WTC11 (cell line): ENCODE data around the gene COLEC12. TPM values are rescaled to one million over a fixed set of nuclear protein-coding genes. Genes with fewer than 3 reads are reported as not detected.

Source experiments
- ATAC-seq: fragments of 200-7000 bp; cut with Tn5 transposase; 2 replicates; pipeline ENCODE4 v1.10.0; 2021; ENCODE audit warnings: mild to moderate bottlenecking, moderate library complexity
- CTCF ChIA-PET: fragments of 300-600 bp; sonication (Branson Sonifier 250); formaldehyde crosslinking; loops from one replicate; lab custom pipeline; 2021; ENCODE audit warnings: antibody characterized with exemption; lab: Charles Lee
- POLR2A ChIA-PET: fragments of 350-600 bp; sonication (Branson Sonifier 250); formaldehyde crosslinking; loops from one replicate; lab custom pipeline; 2021; ENCODE audit warnings: antibody characterized with exemption; lab: Charles Lee
- DNase-seq: peaks from one replicate; pipeline ENCODE4 v3.0.0; 2021; ENCODE audit warnings: low spot score
- H3K27ac Mint-ChIP-seq: 2 replicates; pipeline ENCODE4 v1.8.0; 2021; ENCODE audit warnings: mixed read lengths
- H3K27me3 Mint-ChIP-seq: 2 replicates; pipeline ENCODE4 v1.8.0; 2021; ENCODE audit warnings: low read depth, mild to moderate bottlenecking, moderate library complexity, mixed read lengths
- H3K36me3 Mint-ChIP-seq: 2 replicates; pipeline ENCODE4 v1.8.0; 2021; ENCODE audit warnings: mixed read lengths
- H3K4me1 Mint-ChIP-seq: 2 replicates; pipeline ENCODE4 v1.8.0; 2022; ENCODE audit warnings: mixed read lengths
- H3K4me3 Mint-ChIP-seq: 2 replicates; pipeline ENCODE4 v1.8.0; 2021; ENCODE audit warnings: mild to moderate bottlenecking, moderate library complexity, mixed read lengths
- H3K9me3 Mint-ChIP-seq: 2 replicates; pipeline ENCODE4 v1.8.0; 2021; ENCODE audit warnings: mixed read lengths
- AFF4 ChIP-seq: sonication (generic); formaldehyde crosslinking; IDR thresholded peaks from 2 replicates; pipeline ENCODE4 v1.8.1; 2023; ENCODE audit warnings: mild to moderate bottlenecking, missing genetic modification reagents, borderline replicate concordance
- ATF2 ChIP-seq: sonication (generic); formaldehyde crosslinking; IDR thresholded peaks from 2 replicates; pipeline ENCODE4 v1.8.1; 2022; ENCODE audit warnings: low read depth, missing genetic modification reagents, borderline replicate concordance
- FOXP1 ChIP-seq: sonication (generic); formaldehyde crosslinking; IDR thresholded peaks from 2 replicates; pipeline ENCODE4 v1.8.0; 2022; ENCODE audit warnings: missing genetic modification reagents, mild to moderate bottlenecking, moderate library complexity, borderline replicate concordance
- GABPB1 ChIP-seq: sonication (generic); formaldehyde crosslinking; IDR thresholded peaks from 2 replicates; pipeline ENCODE4 v1.8.1; 2023; ENCODE audit warnings: mild to moderate bottlenecking, missing genetic modification reagents
- HMGA2 ChIP-seq: fragments of 250-450 bp; sonication (Bioruptor Pico); IDR thresholded peaks from 2 replicates; pipeline ENCODE4 v1.4.0; 2021; ENCODE audit warnings: mild to moderate bottlenecking, moderate library complexity
- NR1H2 ChIP-seq: sonication (generic); formaldehyde crosslinking; IDR thresholded peaks from 2 replicates; pipeline ENCODE4 v1.9.0; 2021; ENCODE audit warnings: mild to moderate bottlenecking, moderate library complexity, missing genetic modification reagents
- PRRX2 ChIP-seq: fragments of 250-450 bp; sonication (Bioruptor Pico); IDR thresholded peaks from 2 replicates; pipeline ENCODE4 v1.8.0; 2021; ENCODE audit warnings: mild to moderate bottlenecking
- RELA ChIP-seq: sonication (generic); formaldehyde crosslinking; IDR thresholded peaks from 2 replicates; pipeline ENCODE4 v1.8.1; 2022; ENCODE audit warnings: missing genetic modification reagents, mild to moderate bottlenecking, borderline replicate concordance
- SOX15 ChIP-seq: fragments of 250-450 bp; sonication (Bioruptor Pico); IDR thresholded peaks from 2 replicates; pipeline ENCODE4 v1.9.0; 2021; ENCODE audit warnings: mild to moderate bottlenecking
- TP53 ChIP-seq: sonication (generic); formaldehyde crosslinking; IDR thresholded peaks from 2 replicates; pipeline ENCODE4 v1.8.1; 2023; ENCODE audit warnings: mild to moderate bottlenecking, missing genetic modification reagents
- USF1 ChIP-seq: sonication (generic); formaldehyde crosslinking; IDR thresholded peaks from 2 replicates; pipeline ENCODE4 v1.8.0; 2022; ENCODE audit warnings: mild to moderate bottlenecking, missing genetic modification reagents
- ZNF121 ChIP-seq: sonication (generic); formaldehyde crosslinking; IDR thresholded peaks from 2 replicates; pipeline ENCODE4 v1.8.0; 2023; ENCODE audit warnings: missing genetic modification reagents
- ZNF138 ChIP-seq: sonication (generic); formaldehyde crosslinking; conservative IDR thresholded peaks from 2 replicates; pipeline ENCODE4 v1.8.1; 2022; ENCODE audit warnings: mild to moderate bottlenecking, moderate library complexity, missing genetic modification reagents
- ZNF232 ChIP-seq: sonication (generic); formaldehyde crosslinking; IDR thresholded peaks from 2 replicates; pipeline ENCODE4 v1.8.0; 2022; ENCODE audit warnings: mild to moderate bottlenecking, missing genetic modification reagents
- ZSCAN18 ChIP-seq: fragments of 250-450 bp; sonication (Bioruptor Pico); IDR thresholded peaks from 2 replicates; pipeline ENCODE4 v2.1.2; 2022; ENCODE audit warnings: mild to moderate bottlenecking, moderate library complexity
- total RNA-seq: library from RNA; stranded (reverse); gene quantifications from 3 replicates; pipeline ENCODE4 v1.2.3, GENCODE V29; 2021
- TF ChIP-seq, protein P1 (sequence below): sonication (generic); formaldehyde crosslinking; IDR thresholded peaks from 2 replicates; pipeline ENCODE4 v1.8.0; 2023; ENCODE audit warnings: mild to moderate bottlenecking, missing genetic modification reagents
- TF ChIP-seq, protein P2 (sequence below): fragments of 250-450 bp; sonication (Bioruptor Pico); conservative IDR thresholded peaks from 2 replicates; pipeline ENCODE4 v1.9.0; 2021; ENCODE audit warnings: mild to moderate bottlenecking
- TF ChIP-seq, protein P3 (sequence below): sonication (generic); formaldehyde crosslinking; IDR thresholded peaks from 2 replicates; pipeline ENCODE4 v1.8.1; 2023; ENCODE audit warnings: mild to moderate bottlenecking, missing genetic modification reagents
- TF ChIP-seq, protein P4 (sequence below): sonication (generic); formaldehyde crosslinking; IDR thresholded peaks from 2 replicates; pipeline ENCODE4 v1.8.0; 2022; ENCODE audit warnings: mild to moderate bottlenecking, missing genetic modification reagents

COLEC12 gene
- total RNA-seq, 1 experiment from 2014 or later = 0.48 TPM

- H3K36me3 Mint-ChIP-seq = peaks cover 20% of the 10 kb centered on the region
- H3K27me3 Mint-ChIP-seq = peaks cover 3% of the 10 kb centered on the region; the same call in 1 of the 2 replicates
- TF ChIP-seq TP53 (CRISPR knock-in tag) (no peak), ZSCAN18 (CRISPR knock-in tag) (no peak), RELA (CRISPR knock-in tag) (no peak)
- TF ChIP-seq, protein P1, sequence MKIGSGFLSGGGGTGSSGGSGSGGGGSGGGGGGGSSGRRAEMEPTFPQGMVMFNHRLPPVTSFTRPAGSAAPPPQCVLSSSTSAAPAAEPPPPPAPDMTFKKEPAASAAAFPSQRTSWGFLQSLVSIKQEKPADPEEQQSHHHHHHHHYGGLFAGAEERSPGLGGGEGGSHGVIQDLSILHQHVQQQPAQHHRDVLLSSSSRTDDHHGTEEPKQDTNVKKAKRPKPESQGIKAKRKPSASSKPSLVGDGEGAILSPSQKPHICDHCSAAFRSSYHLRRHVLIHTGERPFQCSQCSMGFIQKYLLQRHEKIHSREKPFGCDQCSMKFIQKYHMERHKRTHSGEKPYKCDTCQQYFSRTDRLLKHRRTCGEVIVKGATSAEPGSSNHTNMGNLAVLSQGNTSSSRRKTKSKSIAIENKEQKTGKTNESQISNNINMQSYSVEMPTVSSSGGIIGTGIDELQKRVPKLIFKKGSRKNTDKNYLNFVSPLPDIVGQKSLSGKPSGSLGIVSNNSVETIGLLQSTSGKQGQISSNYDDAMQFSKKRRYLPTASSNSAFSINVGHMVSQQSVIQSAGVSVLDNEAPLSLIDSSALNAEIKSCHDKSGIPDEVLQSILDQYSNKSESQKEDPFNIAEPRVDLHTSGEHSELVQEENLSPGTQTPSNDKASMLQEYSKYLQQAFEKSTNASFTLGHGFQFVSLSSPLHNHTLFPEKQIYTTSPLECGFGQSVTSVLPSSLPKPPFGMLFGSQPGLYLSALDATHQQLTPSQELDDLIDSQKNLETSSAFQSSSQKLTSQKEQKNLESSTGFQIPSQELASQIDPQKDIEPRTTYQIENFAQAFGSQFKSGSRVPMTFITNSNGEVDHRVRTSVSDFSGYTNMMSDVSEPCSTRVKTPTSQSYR (CRISPR knock-in tag) = no peak
- TF ChIP-seq, all 79 proteins: peak for 0
- ChIA-PET POLR2A (no interaction called here), CTCF (no interaction called here)
- peaks cover 35% of the 10 kb centered on the region for H3K9me3 Mint-ChIP-seq
- H3K27ac Mint-ChIP-seq = no peak overlapping the region
- DNase-seq (no peak), ATAC-seq (no peak)
- H3K4me3 Mint-ChIP-seq = no peak overlapping the region
- H3K4me1 Mint-ChIP-seq = peaks cover 10% of the 10 kb centered on the region
These were observed 47.1 kb downstream of the COLEC12 start for GRCh38 chr18:453400-453799.

- Mint-ChIP-seq H3K36me3 (peaks cover 20% of the 10 kb centered on the region), H3K9me3 (peaks cover 35% of the 10 kb centered on the region), H3K27me3 (peaks cover 3% of the 10 kb centered on the region; the same call in 1 of the 2 replicates), H3K27ac (no peak overlapping the region), H3K4me1 (peaks cover 10% of the 10 kb centered on the region), H3K4me3 (no peak overlapping the region)
- ChIA-PET POLR2A (no interaction called here), CTCF (no interaction called here)
- ATAC-seq = no peak
- DNase-seq = no peak
- no peak for TF ChIP-seq USF1 (CRISPR knock-in tag)
- no peak for TF ChIP-seq ZNF232
- no peak for TF ChIP-seq FOXP1
- TF ChIP-seq SOX15 = no peak
- TF ChIP-seq, protein P2, sequence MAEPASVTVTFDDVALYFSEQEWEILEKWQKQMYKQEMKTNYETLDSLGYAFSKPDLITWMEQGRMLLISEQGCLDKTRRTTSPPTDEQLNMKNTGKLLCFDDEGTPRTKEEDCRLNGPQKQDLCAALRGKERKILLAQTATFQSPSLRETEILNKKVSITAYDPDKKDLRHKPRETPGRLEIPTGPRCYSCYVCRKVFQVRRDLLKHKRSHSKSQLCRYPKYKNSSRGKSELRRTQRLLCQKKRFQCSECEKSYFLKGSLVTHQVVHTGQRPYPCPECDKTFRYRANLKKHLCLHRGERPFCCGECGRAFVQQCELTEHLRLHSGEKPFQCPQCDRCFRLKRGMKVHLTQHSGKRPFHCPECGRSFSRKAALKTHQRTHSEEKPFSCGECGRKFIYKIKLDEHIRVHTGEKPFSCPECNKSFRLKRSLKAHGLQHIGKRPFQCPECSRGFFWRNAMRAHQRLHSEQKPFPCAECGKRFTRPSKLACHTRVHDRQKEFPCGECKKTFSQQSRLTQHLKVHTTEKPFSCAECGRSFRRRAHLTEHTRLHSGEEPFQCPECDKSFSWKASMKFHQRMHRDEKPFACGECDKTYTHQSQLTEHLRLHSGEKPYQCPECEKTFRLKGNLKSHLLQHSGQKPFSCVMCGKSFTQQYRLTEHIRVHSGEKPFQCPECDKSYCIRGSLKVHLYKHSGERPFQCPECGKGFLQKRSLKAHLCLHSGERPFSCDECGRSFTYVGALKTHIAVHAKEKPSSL (CRISPR knock-in tag) = no peak
- TF ChIP-seq, protein P3, sequence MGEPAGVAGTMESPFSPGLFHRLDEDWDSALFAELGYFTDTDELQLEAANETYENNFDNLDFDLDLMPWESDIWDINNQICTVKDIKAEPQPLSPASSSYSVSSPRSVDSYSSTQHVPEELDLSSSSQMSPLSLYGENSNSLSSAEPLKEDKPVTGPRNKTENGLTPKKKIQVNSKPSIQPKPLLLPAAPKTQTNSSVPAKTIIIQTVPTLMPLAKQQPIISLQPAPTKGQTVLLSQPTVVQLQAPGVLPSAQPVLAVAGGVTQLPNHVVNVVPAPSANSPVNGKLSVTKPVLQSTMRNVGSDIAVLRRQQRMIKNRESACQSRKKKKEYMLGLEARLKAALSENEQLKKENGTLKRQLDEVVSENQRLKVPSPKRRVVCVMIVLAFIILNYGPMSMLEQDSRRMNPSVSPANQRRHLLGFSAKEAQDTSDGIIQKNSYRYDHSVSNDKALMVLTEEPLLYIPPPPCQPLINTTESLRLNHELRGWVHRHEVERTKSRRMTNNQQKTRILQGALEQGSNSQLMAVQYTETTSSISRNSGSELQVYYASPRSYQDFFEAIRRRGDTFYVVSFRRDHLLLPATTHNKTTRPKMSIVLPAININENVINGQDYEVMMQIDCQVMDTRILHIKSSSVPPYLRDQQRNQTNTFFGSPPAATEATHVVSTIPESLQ (CRISPR knock-in tag) = no peak
- no peak for TF ChIP-seq NR1H2 (CRISPR knock-in tag)
- no peak for TF ChIP-seq ZNF138
- TF ChIP-seq, protein P4, sequence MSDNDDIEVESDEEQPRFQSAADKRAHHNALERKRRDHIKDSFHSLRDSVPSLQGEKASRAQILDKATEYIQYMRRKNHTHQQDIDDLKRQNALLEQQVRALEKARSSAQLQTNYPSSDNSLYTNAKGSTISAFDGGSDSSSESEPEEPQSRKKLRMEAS = no peak
- no peak for TF ChIP-seq AFF4 (CRISPR knock-in tag)
- TF ChIP-seq PRRX2 (CRISPR knock-in tag) = no peak
- no peak for TF ChIP-seq ZNF121 (CRISPR knock-in tag)
- TF ChIP-seq ATF2 = no peak
- TF ChIP-seq HMGA2 (CRISPR knock-in tag) = no peak
- TF ChIP-seq GABPB1 = no peak
These were observed 47.7 kb downstream of the COLEC12 start for GRCh38 chr18:452816-453215.
